SK-N-SH treated with all-trans-retinoic acid at 6 μM for 48 hours (cell line): Measurements from ENCODE around the gene PMPCB.

Experiments
- RARB ChIP-seq: fragments of 250-450 bp; sonication (Bioruptor Pico); IDR thresholded peaks from 2 replicates; pipeline ENCODE4 v1.8.0; 2021; ENCODE audit warnings: mild to moderate bottlenecking, moderate library complexity
- SNAI2 ChIP-seq: fragments of 250-450 bp; sonication (Bioruptor Pico); IDR thresholded peaks from 2 replicates; pipeline ENCODE4 v1.5.0; 2020; ENCODE audit warnings: mild to moderate bottlenecking, moderate library complexity
- TF ChIP-seq, protein P1 (sequence below): fragments of 250-450 bp; sonication (Bioruptor Pico); IDR thresholded peaks from 2 replicates; pipeline ENCODE4 v1.5.1; 2020; ENCODE audit warnings: low read depth, mild to moderate bottlenecking, moderate library complexity

GRCh38 chr7:103343758-103344452 is 46.7 kb downstream of the PMPCB start:
- TF ChIP-seq SNAI2 (CRISPR knock-in tag), result no peak
- TF ChIP-seq RARB, result no peak
- TF ChIP-seq, protein P1, sequence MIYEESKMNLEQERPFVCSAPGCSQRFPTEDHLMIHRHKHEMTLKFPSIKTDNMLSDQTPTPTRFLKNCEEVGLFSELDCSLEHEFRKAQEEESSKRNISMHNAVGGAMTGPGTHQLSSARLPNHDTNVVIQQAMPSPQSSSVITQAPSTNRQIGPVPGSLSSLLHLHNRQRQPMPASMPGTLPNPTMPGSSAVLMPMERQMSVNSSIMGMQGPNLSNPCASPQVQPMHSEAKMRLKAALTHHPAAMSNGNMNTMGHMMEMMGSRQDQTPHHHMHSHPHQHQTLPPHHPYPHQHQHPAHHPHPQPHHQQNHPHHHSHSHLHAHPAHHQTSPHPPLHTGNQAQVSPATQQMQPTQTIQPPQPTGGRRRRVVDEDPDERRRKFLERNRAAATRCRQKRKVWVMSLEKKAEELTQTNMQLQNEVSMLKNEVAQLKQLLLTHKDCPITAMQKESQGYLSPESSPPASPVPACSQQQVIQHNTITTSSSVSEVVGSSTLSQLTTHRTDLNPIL (CRISPR knock-in tag), result no peak
